HEK293T (cell line): Measurements from ENCODE around the gene ARHGAP42.

Experiments used
- ARNT ChIP-seq: fragments of 450-650 bp; IDR thresholded peaks from 2 replicates; pipeline ENCODE4 v1.6.1; 2017; ENCODE audit warnings: mild to moderate bottlenecking
- BHLHE40 ChIP-seq: fragments of 450-650 bp; IDR thresholded peaks from 2 replicates; pipeline ENCODE4 v1.6.1; 2016; ENCODE audit warnings: mild to moderate bottlenecking, moderate library complexity, borderline replicate concordance
- ELF4 ChIP-seq: fragments of 450-650 bp; IDR thresholded peaks from 2 replicates; pipeline ENCODE4 v1.6.1; 2017; ENCODE audit warnings: antibody characterized with exemption
- FOXA1 ChIP-seq: fragments of 450-650 bp; IDR thresholded peaks from 2 replicates; pipeline ENCODE4 v1.6.1; 2016; ENCODE audit warnings: mild to moderate bottlenecking
- FOXK2 ChIP-seq: fragments of 450-650 bp; IDR thresholded peaks from 2 replicates; pipeline ENCODE4 v1.6.1; 2016; ENCODE audit warnings: mild to moderate bottlenecking
- FOXM1 ChIP-seq: fragments of 450-650 bp; IDR thresholded peaks from 2 replicates; pipeline ENCODE4 v1.6.1; 2017; ENCODE audit warnings: mild to moderate bottlenecking, borderline replicate concordance
- HDGF ChIP-seq: fragments of 450-650 bp; IDR thresholded peaks from 2 replicates; pipeline ENCODE4 v1.6.1; 2017; ENCODE audit warnings: antibody characterized with exemption, borderline replicate concordance
- L3MBTL2 ChIP-seq: fragments of 450-650 bp; conservative IDR thresholded peaks from 2 replicates; pipeline ENCODE4 v1.6.1; 2016; ENCODE audit warnings: mild to moderate bottlenecking
- LEF1 ChIP-seq: fragments of 450-650 bp; IDR thresholded peaks from 2 replicates; pipeline ENCODE4 v1.6.1; 2017; ENCODE audit warnings: mild to moderate bottlenecking, borderline replicate concordance
- NFRKB ChIP-seq: fragments of 450-650 bp; IDR thresholded peaks from 2 replicates; pipeline ENCODE4 v1.6.1; 2016; ENCODE audit warnings: mild to moderate bottlenecking, moderate library complexity
- SP1 ChIP-seq: fragments of 450-650 bp; IDR thresholded peaks from 2 replicates; pipeline ENCODE4 v1.6.1; 2017
- SUZ12 ChIP-seq: fragments of 450-650 bp; IDR thresholded peaks from 2 replicates; pipeline ENCODE4 v1.6.1; 2016; ENCODE audit warnings: mild to moderate bottlenecking
- TARDBP ChIP-seq: fragments of 450-650 bp; IDR thresholded peaks from 2 replicates; pipeline ENCODE4 v1.6.1; 2016
- TF ChIP-seq, protein P1 (sequence below): fragments of 450-650 bp; IDR thresholded peaks from 2 replicates; pipeline ENCODE4 v1.6.1; 2016

DNA sequence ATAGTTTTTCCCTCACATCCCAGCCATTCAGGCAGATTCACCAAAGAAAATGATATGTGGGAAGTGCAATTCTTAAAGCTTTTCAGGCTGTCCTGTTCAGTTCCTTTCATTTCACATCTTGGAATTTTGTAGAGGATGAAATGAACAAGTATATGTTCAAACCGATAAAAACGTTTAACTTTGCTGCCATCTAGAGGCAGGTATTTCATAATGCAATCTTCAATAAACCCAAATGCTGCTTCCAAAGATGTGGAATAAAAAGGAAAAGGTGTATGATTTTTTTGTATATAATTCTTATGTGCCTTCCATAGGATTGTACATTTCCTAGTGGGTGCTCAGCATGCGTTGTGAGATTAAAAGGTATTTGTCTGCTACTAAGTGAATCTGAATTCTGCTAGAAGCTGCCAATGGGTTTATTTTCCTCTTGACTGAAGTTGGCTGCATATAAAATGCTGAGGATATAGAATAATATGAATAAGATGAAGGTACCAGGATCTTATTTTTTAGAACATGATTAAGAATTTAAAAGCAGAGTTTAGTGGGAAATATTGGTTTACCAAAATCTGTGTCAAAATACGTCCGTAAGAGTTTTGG, 243.2 kb downstream of the ARHGAP42 start:
- no peak for TF ChIP-seq SUZ12
- no peak for TF ChIP-seq HDGF
- TF ChIP-seq FOXA1 = no peak
- no peak for TF ChIP-seq FOXM1
- no peak for TF ChIP-seq BHLHE40
- no peak for TF ChIP-seq SP1
- no peak for TF ChIP-seq ARNT
- TF ChIP-seq ELF4 = no peak
- no peak for TF ChIP-seq LEF1
- no peak for TF ChIP-seq FOXK2
- no peak for TF ChIP-seq L3MBTL2
- TF ChIP-seq TARDBP = no peak
- TF ChIP-seq NFRKB = no peak
- TF ChIP-seq, protein P1, sequence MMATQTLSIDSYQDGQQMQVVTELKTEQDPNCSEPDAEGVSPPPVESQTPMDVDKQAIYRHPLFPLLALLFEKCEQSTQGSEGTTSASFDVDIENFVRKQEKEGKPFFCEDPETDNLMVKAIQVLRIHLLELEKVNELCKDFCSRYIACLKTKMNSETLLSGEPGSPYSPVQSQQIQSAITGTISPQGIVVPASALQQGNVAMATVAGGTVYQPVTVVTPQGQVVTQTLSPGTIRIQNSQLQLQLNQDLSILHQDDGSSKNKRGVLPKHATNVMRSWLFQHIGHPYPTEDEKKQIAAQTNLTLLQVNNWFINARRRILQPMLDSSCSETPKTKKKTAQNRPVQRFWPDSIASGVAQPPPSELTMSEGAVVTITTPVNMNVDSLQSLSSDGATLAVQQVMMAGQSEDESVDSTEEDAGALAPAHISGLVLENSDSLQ = no peak
